ENCODE results near the gene NKX6-2. TPM values are rescaled to one million over a fixed set of nuclear protein-coding genes. Genes with fewer than 3 reads are reported as not detected.

NKX6-2 gene
- total RNA-seq, 1 experiment from 2014 or later = not detected

DNA sequence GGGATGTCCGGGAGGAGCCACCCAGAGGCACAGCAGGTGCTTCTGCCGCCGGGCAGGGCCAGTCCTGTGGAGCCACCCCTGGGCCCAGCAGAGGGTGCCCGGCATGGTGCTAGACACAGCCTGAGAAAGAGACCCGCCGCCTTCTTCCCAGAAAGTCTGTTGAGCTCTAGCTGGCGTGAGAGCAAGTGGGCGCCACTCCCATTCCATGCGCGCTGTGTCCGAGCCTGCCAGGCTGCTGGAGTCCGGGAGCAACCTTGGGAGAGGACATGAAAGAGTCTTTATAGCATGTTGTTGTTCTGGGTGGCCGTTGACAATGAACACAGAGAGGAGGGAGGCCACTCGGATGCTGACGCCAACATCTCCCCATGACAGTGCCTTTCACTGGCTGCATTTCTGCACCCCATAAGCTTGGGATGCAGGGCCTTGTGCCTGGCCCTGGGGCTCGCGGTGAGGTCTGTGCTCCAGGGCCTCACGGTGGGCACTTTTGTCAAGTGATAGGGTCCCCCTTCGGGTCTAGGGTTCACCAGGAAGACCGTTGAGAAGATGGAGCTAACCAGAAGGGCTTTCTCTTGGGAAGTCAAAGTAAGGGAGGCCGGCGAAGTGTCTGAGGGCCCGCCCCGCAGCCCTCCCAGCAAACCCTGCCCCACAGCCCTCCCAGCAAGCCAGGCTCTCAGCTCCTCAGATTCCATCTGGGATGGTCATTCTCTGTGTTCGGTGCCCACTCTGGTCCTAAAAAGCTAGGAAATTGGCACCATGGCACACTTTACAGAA is 47.3 kb downstream of the NKX6-2 start:
- DNase-seq (ENCODE audit: low spot score) = no peak

DNA sequence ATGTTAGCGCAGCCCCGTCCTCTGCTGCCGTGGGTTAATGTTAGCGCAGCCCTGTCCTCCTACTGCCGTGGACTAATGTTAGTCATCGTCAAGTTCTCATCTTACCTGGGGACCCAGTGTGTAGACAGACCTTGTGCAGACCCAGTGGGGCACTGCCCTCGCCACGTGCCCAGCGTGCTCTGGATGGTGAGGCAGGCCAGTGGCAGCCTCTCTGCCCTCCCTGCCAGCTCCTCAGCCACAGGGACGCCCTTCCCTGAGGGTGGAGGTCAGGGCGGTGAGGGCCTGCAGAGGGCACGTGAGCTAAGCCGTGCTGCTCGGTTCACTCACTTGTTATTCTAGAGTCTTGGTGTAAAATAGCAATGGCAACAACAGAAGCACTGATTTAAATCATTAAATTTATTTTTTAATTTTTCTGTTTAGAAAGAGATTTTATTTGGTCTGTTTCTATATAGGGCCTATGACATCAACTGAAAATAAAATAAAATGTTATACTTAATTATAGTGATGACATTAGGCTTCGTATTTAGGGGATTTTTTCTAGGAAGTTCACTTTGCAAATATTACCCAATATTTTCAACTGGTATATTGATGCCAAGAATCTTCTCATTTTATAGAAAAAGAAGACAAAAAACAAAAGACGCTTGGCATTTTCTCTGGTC is 48.4 kb downstream of the NKX6-2 start:
- DNase-seq (ENCODE audit: low spot score) = no peak

DNA sequence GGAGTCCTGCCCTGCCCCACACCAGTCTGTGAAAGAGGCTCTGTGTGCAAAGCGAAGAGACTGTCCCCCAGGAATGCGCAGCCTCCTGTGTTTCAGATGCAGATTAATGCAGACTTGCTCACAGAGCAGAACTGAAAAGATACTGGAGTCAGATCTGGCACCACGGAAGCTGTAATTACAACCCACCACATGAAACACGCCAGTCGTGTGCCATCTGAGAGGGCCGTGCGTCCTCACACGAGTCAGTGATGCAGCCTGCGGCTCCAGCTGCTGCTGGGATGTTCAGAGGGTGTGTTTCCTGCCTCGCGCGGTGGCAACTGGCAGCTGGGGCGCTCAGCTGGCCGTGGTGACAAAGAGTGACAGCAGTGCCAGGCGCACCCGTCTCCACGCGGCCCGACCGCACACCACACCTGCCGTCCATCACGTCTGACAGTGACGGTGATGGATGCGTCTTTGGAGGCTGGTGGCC is 50.0 kb downstream of the NKX6-2 start:
- no peak for DNase-seq (ENCODE audit: low spot score)

DNA sequence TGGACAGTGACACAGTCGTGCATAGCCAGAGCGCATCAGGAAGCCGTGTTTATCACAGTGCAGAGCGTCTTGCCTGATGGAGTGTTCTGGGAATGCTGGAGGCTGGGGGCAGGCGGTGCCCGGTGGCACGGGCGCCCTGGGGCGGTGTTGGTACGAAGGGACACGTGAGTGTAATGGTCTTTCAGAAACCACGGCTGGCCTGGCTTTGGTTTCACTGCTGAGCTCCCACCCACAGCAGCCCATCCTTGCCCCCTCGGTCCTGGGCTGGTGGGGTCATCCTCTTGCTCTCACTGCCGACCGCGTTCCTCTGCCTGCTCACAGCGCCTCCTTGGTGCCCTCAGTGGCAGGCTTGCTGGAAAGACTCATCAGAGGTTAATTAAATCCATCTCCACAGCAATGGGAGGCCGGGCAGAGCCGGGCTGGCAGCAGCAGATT is 50.6 kb downstream of the NKX6-2 start:
- no peak for DNase-seq (ENCODE audit: low spot score)

DNA sequence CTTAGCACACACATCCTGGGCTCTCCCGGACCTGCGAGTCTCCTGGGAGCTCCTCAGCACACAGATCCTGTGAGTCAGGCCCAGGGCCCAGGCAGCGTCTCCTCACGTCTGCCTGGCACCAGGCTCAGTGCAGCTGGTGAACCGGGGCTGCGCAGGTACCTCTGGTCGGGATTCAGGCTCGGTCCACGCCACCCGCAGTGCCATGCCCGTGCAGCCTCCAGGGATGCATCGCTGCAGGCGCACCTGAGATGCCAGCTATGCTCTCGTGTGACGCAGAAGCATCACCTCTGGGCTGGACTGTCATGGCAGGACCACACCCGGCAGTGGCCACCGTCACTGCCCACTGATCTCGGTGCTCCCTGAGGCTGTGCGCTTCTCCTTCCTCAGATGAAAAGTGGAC is 52.0 kb downstream of the NKX6-2 start:
- no peak for DNase-seq (ENCODE audit: low spot score)

Other genes starting within 250 kb of the NKX6-2 start
- gene INPP5A, start 248.4 kb downstream of the NKX6-2 start, total RNA-seq (2014; rRNA removed; shearing (Covaris generic)) = 13.1 and 15.7 TPM in 2 replicates
- 1.4 and 4.3 TPM in 2 replicates for gene CFAP46, start 156.4 kb upstream of the NKX6-2 start, total RNA-seq (2014; rRNA removed; shearing (Covaris generic))